Endodermal cell (in vitro differentiated cells): Measurements from ENCODE around the gene CASK. TPM values are rescaled to one million over a fixed set of nuclear protein-coding genes. Genes with fewer than 3 reads are reported as not detected.

Experiments used
- DNase-seq: peaks from one replicate; pipeline ENCODE4 v3.0.0-alpha.2; 2017
- H3K27ac ChIP-seq: 2 replicates; pipeline ENCODE4 v1.5.1; 2013; ENCODE audit warnings: mild to moderate bottlenecking, low read depth, low read length, moderate library complexity
- H3K27me3 ChIP-seq: 2 replicates; pipeline ENCODE4 v1.6.1; 2013; ENCODE audit warnings: mild to moderate bottlenecking, low read length, moderate library complexity; ENCODE audit not compliant: insufficient read depth, control insufficient read depth, poor library complexity, severe bottlenecking
- H3K36me3 ChIP-seq: 2 replicates; pipeline ENCODE4 v1.7.0; 2013; ENCODE audit warnings: mild to moderate bottlenecking, low read length, moderate library complexity; ENCODE audit not compliant: control insufficient read depth, insufficient read depth
- H3K4me1 ChIP-seq: one replicate; pipeline ENCODE4 v1.7.0; 2013; ENCODE audit warnings: low read length; ENCODE audit not compliant: control insufficient read depth, insufficient read depth
- H3K4me3 ChIP-seq: 2 replicates; pipeline ENCODE4 v1.5.1; 2013; ENCODE audit warnings: mild to moderate bottlenecking, low read length, moderate library complexity
- H3K9ac ChIP-seq: 2 replicates; pipeline ENCODE4 v1.6.1; 2013; ENCODE audit warnings: mild to moderate bottlenecking, low read length, moderate library complexity; ENCODE audit not compliant: poor library complexity, severe bottlenecking; ENCODE audit errors: extremely low read depth
- H3K9me3 ChIP-seq: 2 replicates; pipeline ENCODE4 v1.6.1; 2013; ENCODE audit warnings: mild to moderate bottlenecking, low read length, moderate library complexity; ENCODE audit not compliant: control insufficient read depth
- H3K27ac Mint-ChIP-seq: 2 replicates; pipeline ENCODE4 v1.8.0; 2020; ENCODE audit warnings: mixed read lengths
- H3K27me3 Mint-ChIP-seq: 2 replicates; pipeline ENCODE4 v1.8.0; 2021; ENCODE audit warnings: mild to moderate bottlenecking, mixed read lengths; ENCODE audit not compliant: insufficient read depth
- H3K36me3 Mint-ChIP-seq: 2 replicates; pipeline ENCODE4 v1.8.0; 2020; ENCODE audit warnings: low read depth, mixed read lengths
- H3K4me1 Mint-ChIP-seq: 2 replicates; pipeline ENCODE4 v1.8.0; 2020; ENCODE audit warnings: mixed read lengths
- H3K4me3 Mint-ChIP-seq: 2 replicates; pipeline ENCODE4 v1.8.0; 2020; ENCODE audit warnings: mild to moderate bottlenecking, moderate library complexity, mixed read lengths
- H3K9me3 Mint-ChIP-seq: 2 replicates; pipeline ENCODE4 v1.8.0; 2020; ENCODE audit warnings: mild to moderate bottlenecking, mixed read lengths
- WGBS, 2 experiments: methylation state at CpG; one replicate each; pipeline versions ENCODE4 v1.1.5 to v1.1.7; 2013; ENCODE audit warnings: missing lambda C conversion rate in 2 of 2, mixed read lengths in 1 of 2; ENCODE audit not compliant: insufficient coverage in 1 of 2, insufficient read length in 1 of 2; 5-methylcytosine and 5-hydroxymethylcytosine counted together
- total RNA-seq, 2 donors: library from RNA; stranded (reverse); fragmentation: NEBNext Ultra II Directional in 1 of 2; extraction: Animal tissue kit (Norgen Biotek cat#: 25700) in 1 of 2; gene quantifications; 2 replicates in 1 of 2; 3 replicates in 1 of 2; pipeline ENCODE4 v1.2.1, GENCODE V29; 2021
- TF ChIP-seq, protein P1 (sequence below): fragments of 200-600 bp; sonication (generic); conservative IDR thresholded peaks from 2 replicates; pipeline ENCODE4 v1.5.0; 2021; ENCODE audit warnings: antibody characterized with exemption, mild to moderate bottlenecking

Gene CASK
- total RNA-seq, 2 donors from 2014 or later, result 79.1 to 87.1 TPM

DNA sequence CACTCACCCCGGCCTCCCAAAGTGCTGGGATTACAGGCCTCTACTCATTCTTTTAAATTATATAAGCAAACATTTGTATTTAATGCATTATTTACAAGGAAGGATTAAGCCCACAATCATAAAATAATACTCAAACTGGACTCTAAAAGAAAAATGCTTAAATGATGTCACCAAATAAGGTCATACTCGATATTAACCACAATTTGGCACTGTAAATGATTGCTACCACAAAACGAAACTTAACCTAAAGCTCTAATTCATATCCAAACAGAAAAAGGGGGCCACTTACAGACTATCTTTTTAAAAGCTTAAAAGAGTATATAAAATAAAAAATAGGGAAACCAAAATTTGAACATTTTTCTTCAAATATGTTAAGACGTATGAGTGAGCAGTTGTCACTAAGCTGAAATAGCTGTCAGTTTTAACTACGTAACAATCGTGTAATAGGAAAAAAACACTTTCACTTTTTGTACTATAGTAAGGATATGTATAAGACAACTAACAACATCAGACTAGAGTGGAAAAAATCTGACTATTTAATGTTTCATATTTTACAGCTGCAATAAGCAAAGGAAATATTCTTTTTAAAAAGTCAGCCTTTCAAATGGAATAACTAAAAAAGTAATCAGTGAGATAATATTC is 342.8 kb downstream of the CASK start:
- Histone ChIP-seq H3K27me3 (no peaks in the 10 kb centered on the region), H3K27ac (no peak overlapping the region), H3K4me3 (no peak overlapping the region), H3K4me1 (no peaks in the 10 kb centered on the region), H3K9me3 (no peaks in the 10 kb centered on the region), H3K36me3 (peaks cover 12% of the 10 kb centered on the region), H3K9ac (no peak overlapping the region)
- TF ChIP-seq, protein P1, sequence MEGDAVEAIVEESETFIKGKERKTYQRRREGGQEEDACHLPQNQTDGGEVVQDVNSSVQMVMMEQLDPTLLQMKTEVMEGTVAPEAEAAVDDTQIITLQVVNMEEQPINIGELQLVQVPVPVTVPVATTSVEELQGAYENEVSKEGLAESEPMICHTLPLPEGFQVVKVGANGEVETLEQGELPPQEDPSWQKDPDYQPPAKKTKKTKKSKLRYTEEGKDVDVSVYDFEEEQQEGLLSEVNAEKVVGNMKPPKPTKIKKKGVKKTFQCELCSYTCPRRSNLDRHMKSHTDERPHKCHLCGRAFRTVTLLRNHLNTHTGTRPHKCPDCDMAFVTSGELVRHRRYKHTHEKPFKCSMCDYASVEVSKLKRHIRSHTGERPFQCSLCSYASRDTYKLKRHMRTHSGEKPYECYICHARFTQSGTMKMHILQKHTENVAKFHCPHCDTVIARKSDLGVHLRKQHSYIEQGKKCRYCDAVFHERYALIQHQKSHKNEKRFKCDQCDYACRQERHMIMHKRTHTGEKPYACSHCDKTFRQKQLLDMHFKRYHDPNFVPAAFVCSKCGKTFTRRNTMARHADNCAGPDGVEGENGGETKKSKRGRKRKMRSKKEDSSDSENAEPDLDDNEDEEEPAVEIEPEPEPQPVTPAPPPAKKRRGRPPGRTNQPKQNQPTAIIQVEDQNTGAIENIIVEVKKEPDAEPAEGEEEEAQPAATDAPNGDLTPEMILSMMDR, result no peak
- Mint-ChIP-seq H3K4me3 (no peak overlapping the region), H3K4me1 (no peaks in the 10 kb centered on the region), H3K36me3 (peaks cover 28% of the 10 kb centered on the region), H3K9me3 (peaks cover 23% of the 10 kb centered on the region), H3K27me3 (no peaks in the 10 kb centered on the region), H3K27ac (no peak overlapping the region)
- DNase-seq, result no peak
- WGBS, 2 experiments, result 100% methylated on average over 4 of the region's 6 CpGs; no CpG with 5 or more reads in 1 of the 2 experiments

GRCh38 chrX:41563876-41564275 is 359.5 kb downstream of the CASK start:
- H3K27ac ChIP-seq, result no peak overlapping the region
- Mint-ChIP-seq H3K4me1 (no peaks in the 10 kb centered on the region), H3K9me3 (peaks cover 48% of the 10 kb centered on the region), H3K36me3 (peaks cover 18% of the 10 kb centered on the region), H3K27ac (no peak overlapping the region), H3K27me3 (no peaks in the 10 kb centered on the region), H3K4me3 (no peak overlapping the region)
- H3K4me3 ChIP-seq, result no peak overlapping the region
- no CpG with 5 or more reads among the region's 3 CpGs for WGBS, 2 experiments
- H3K27me3 ChIP-seq, result no peaks in the 10 kb centered on the region
- no peak for DNase-seq
- no peaks in the 10 kb centered on the region for H3K4me1 ChIP-seq
- TF ChIP-seq, protein P1, result no peak
- H3K36me3 ChIP-seq, result peaks cover 10% of the 10 kb centered on the region
- no peaks in the 10 kb centered on the region for H3K9me3 ChIP-seq
- no peak overlapping the region for H3K9ac ChIP-seq

DNA sequence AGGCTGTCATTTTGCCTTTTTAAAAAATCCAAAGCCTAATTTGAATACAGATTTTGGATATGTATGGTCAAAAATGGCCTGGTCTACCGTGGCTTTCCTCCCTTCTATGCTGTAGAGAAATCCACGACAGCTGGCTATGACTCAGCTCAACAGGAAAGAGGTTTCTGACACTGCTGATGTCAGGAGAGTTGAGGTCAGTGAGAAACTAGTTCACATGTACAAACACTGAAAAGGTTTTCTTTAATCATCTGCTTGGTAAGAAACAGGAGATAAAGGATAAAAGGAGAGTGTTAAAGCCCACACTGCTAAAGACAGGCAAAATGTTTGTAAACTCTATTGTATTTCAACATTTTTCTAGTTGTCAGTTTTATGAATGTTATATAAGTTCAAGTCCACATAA is 362.3 kb downstream of the CASK start:
- DNase-seq, result no peak
- peaks cover 42% of the 10 kb centered on the region for H3K9me3 Mint-ChIP-seq
- H3K27ac ChIP-seq, result no peak overlapping the region
- H3K27me3 ChIP-seq, result no peaks in the 10 kb centered on the region
- H3K27me3 Mint-ChIP-seq, result no peaks in the 10 kb centered on the region
- peaks cover 5% of the 10 kb centered on the region for H3K36me3 Mint-ChIP-seq
- H3K36me3 ChIP-seq, result peaks cover 8% of the 10 kb centered on the region
- 80 to 92% methylated on average over 1 to 2 of the region's 2 CpGs for WGBS, 2 experiments
- TF ChIP-seq, protein P1, result no peak
- H3K4me1 Mint-ChIP-seq, result no peaks in the 10 kb centered on the region
- no peak overlapping the region for H3K4me3 ChIP-seq
- no peak overlapping the region for H3K9ac ChIP-seq
- no peak overlapping the region for H3K27ac Mint-ChIP-seq
- H3K9me3 ChIP-seq, result no peaks in the 10 kb centered on the region
- H3K4me1 ChIP-seq, result no peaks in the 10 kb centered on the region
- H3K4me3 Mint-ChIP-seq, result no peak overlapping the region
